ENCODE results near the gene IL12RB1.

The IL12RB1 gene

GRCh38 chr19:18122424-18122823, 35.7 kb upstream of the IL12RB1 start:
- no peak overlapping the region for H3K27ac ChIP-seq (ENCODE audit: poor library complexity, severe bottlenecking)
- no peak overlapping the region for H3K4me3 ChIP-seq (ENCODE audit: severe bottlenecking)
- TF ChIP-seq CTCF (IDR thresholded peaks at IDR 0.05; ENCODE audit: poor library complexity, severe bottlenecking): no peak
- no peaks in the 10 kb centered on the region for H3K9me3 ChIP-seq (ENCODE audit: severe bottlenecking)
- ATAC-seq (ENCODE audit: low read depth): no peak
- H3K27me3 ChIP-seq (ENCODE audit: insufficient read depth, poor library complexity, severe bottlenecking): no peaks in the 10 kb centered on the region
- DNase-seq (ENCODE audit: low spot score): no peak
- H3K36me3 ChIP-seq (ENCODE audit: low read depth): peaks cover 4% of the 10 kb centered on the region; the same call in 1 of the 2 replicates
- no peaks in the 10 kb centered on the region for H3K4me1 ChIP-seq (ENCODE audit: insufficient read depth, poor library complexity, severe bottlenecking)

GRCh38 chr19:18121166-18121565, 34.4 kb upstream of the IL12RB1 start:
- H3K36me3 ChIP-seq (ENCODE audit: low read depth): peaks cover 4% of the 10 kb centered on the region; the same call in 1 of the 2 replicates
- H3K4me1 ChIP-seq (ENCODE audit: insufficient read depth, poor library complexity, severe bottlenecking): no peaks in the 10 kb centered on the region
- DNase-seq (ENCODE audit: low spot score) (no peak), ATAC-seq (ENCODE audit: low read depth) (no peak)
- H3K4me3 ChIP-seq (ENCODE audit: severe bottlenecking): no peak overlapping the region
- H3K27me3 ChIP-seq (ENCODE audit: insufficient read depth, poor library complexity, severe bottlenecking): no peaks in the 10 kb centered on the region
- no peak for TF ChIP-seq CTCF (IDR thresholded peaks at IDR 0.05; ENCODE audit: poor library complexity, severe bottlenecking)
- no peak overlapping the region for H3K27ac ChIP-seq (ENCODE audit: poor library complexity, severe bottlenecking)
- H3K9me3 ChIP-seq (ENCODE audit: severe bottlenecking): no peaks in the 10 kb centered on the region

- peaks cover 4% of the 10 kb centered on the region; the same call in 1 of the 2 replicates for H3K36me3 ChIP-seq (ENCODE audit: low read depth)
- no peak overlapping the region for H3K27ac ChIP-seq (ENCODE audit: poor library complexity, severe bottlenecking)
- no peak for TF ChIP-seq CTCF (IDR thresholded peaks at IDR 0.05; ENCODE audit: poor library complexity, severe bottlenecking)
- no peaks in the 10 kb centered on the region for H3K4me1 ChIP-seq (ENCODE audit: insufficient read depth, poor library complexity, severe bottlenecking)
- H3K27me3 ChIP-seq (ENCODE audit: insufficient read depth, poor library complexity, severe bottlenecking): no peaks in the 10 kb centered on the region
- no peaks in the 10 kb centered on the region for H3K9me3 ChIP-seq (ENCODE audit: severe bottlenecking)
- no peak overlapping the region for H3K4me3 ChIP-seq (ENCODE audit: severe bottlenecking)
- ATAC-seq (ENCODE audit: low read depth) (no peak), DNase-seq (ENCODE audit: low spot score) (no peak)
Observed at GRCh38 chr19:18120127-18120526, 33.4 kb upstream of the IL12RB1 start.

- ATAC-seq (ENCODE audit: low read depth) (no peak), DNase-seq (ENCODE audit: low spot score) (no peak)
- Histone ChIP-seq H3K27me3 (ENCODE audit: insufficient read depth, poor library complexity, severe bottlenecking) (no peaks in the 10 kb centered on the region), H3K4me3 (ENCODE audit: severe bottlenecking) (no peak overlapping the region), H3K36me3 (ENCODE audit: low read depth) (peaks cover 4% of the 10 kb centered on the region; the same call in 1 of the 2 replicates), H3K27ac (ENCODE audit: poor library complexity, severe bottlenecking) (no peak overlapping the region), H3K9me3 (ENCODE audit: severe bottlenecking) (no peaks in the 10 kb centered on the region), H3K4me1 (ENCODE audit: insufficient read depth, poor library complexity, severe bottlenecking) (no peaks in the 10 kb centered on the region)
- TF ChIP-seq CTCF (IDR thresholded peaks at IDR 0.05; ENCODE audit: poor library complexity, severe bottlenecking): no peak
Observed at GRCh38 chr19:18119717-18120105, 33.0 kb upstream of the IL12RB1 start.

DNA sequence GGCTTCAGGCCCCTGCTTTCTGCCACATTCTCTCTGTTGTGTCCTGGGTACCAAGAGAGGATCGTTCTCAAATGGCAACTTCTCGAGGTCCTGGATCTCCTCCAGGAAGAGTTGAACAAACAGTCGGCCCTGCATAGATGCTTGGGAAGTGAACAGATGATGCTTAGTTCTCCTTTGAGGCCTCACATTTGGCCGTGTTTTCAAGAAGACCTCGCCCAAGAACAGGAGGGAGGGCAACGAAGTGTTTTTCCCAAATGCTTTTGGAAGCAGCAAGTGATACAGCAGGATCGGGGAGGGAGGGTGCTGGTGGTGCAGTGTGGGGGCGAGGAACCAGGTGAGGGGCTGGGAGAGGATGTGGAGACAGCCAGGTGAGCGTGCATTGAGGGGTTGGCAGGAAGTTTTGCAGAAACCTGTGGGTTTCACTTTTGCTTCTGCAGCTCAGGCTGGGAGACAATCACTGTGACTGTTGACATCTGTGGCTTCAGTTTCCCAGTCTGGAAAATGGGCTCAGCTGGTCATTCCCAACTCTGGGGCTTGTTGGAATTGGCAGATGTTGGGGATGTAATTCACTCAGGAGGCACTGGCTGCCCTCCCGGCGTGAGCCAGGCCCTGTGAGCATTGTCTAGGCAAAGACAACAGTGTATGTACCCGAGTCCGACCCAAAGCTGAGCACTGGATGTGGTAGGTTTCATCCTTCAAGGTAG, 32.4 kb upstream of the IL12RB1 start:
- DNase-seq (ENCODE audit: low spot score) (no peak), ATAC-seq (ENCODE audit: low read depth) (no peak)
- no peak overlapping the region for H3K4me3 ChIP-seq (ENCODE audit: severe bottlenecking)
- no peaks in the 10 kb centered on the region for H3K4me1 ChIP-seq (ENCODE audit: insufficient read depth, poor library complexity, severe bottlenecking)
- H3K36me3 ChIP-seq (ENCODE audit: low read depth): no peaks in the 10 kb centered on the region; the same call in 1 of the 2 replicates
- no peaks in the 10 kb centered on the region for H3K27me3 ChIP-seq (ENCODE audit: insufficient read depth, poor library complexity, severe bottlenecking)
- TF ChIP-seq CTCF (IDR thresholded peaks at IDR 0.05; ENCODE audit: poor library complexity, severe bottlenecking): no peak
- no peak overlapping the region for H3K27ac ChIP-seq (ENCODE audit: poor library complexity, severe bottlenecking)
- H3K9me3 ChIP-seq (ENCODE audit: severe bottlenecking): no peaks in the 10 kb centered on the region
